ENCODE measurements around the gene PDZRN3. TPM values are rescaled to one million over a fixed set of nuclear protein-coding genes. Genes with fewer than 3 reads are reported as not detected.

Gene PDZRN3
- total RNA-seq, 1 experiment from 2014 or later: 12.5 TPM

DNA sequence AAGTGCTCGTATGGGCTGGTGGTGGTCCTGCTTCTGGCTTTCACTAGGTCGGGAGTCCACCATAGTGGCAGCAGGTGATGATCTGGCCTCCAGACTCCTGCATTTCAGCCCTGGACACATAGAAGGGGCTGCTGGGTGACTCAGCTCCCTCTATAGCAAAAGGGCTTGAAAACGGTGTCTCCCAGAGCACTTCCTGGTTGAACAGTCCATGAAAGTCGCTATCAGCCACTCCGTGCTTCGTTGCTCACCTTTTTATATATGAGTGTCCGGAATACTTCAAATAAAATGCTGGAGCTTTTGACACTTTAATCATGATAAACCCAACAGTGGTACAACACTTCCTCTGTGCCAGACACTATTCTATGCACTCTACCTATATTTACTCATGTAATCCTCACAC is 213.2 kb downstream of the PDZRN3 start:
- TF ChIP-seq, protein P1, sequence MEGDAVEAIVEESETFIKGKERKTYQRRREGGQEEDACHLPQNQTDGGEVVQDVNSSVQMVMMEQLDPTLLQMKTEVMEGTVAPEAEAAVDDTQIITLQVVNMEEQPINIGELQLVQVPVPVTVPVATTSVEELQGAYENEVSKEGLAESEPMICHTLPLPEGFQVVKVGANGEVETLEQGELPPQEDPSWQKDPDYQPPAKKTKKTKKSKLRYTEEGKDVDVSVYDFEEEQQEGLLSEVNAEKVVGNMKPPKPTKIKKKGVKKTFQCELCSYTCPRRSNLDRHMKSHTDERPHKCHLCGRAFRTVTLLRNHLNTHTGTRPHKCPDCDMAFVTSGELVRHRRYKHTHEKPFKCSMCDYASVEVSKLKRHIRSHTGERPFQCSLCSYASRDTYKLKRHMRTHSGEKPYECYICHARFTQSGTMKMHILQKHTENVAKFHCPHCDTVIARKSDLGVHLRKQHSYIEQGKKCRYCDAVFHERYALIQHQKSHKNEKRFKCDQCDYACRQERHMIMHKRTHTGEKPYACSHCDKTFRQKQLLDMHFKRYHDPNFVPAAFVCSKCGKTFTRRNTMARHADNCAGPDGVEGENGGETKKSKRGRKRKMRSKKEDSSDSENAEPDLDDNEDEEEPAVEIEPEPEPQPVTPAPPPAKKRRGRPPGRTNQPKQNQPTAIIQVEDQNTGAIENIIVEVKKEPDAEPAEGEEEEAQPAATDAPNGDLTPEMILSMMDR (IDR thresholded peaks at IDR 0.05; ENCODE audit: insufficient read depth in 1 of 2, low read depth in 1 of 2, low read length in 1 of 2, severe bottlenecking in 1 of 2, unreplicated experiment in 1 of 2): no peak
- H3K4me1 ChIP-seq: no peaks in the 10 kb centered on the region
- no peak overlapping the region for H3K27ac Mint-ChIP-seq (ENCODE audit: unreplicated experiment)
- no peaks in the 10 kb centered on the region for H3K36me3 Mint-ChIP-seq (ENCODE audit: insufficient read depth, unreplicated experiment)
- no peaks in the 10 kb centered on the region for H3K27me3 Mint-ChIP-seq (ENCODE audit: insufficient read depth, unreplicated experiment)
- no peaks in the 10 kb centered on the region for H3K36me3 ChIP-seq (ENCODE audit: control insufficient read depth, insufficient read depth, low read length)
- no peaks in the 10 kb centered on the region for H3K4me1 Mint-ChIP-seq (ENCODE audit: low read depth, unreplicated experiment)
- no peak overlapping the region for H3K4me3 ChIP-seq (ENCODE audit: low read depth, low read length)
- H3K27me3 ChIP-seq (replicated peaks; ENCODE audit: control insufficient read depth, insufficient read depth, low read length): no peaks in the 10 kb centered on the region
- intact Hi-C loops (cut with micrococcal nuclease; ENCODE audit: unreplicated experiment): no loop called here
- ChIA-PET CTCF (no interaction called here), POLR2A (no interaction called here)
- H3K9me3 ChIP-seq: no peaks in the 10 kb centered on the region
- no peaks in the 10 kb centered on the region for H3K9me3 Mint-ChIP-seq (ENCODE audit: unreplicated experiment)
- H3K4me3 Mint-ChIP-seq (ENCODE audit: unreplicated experiment): no peak overlapping the region
- DNase-seq: no peak
- BruUV-seq (replicated peaks): no TSS peak

DNA sequence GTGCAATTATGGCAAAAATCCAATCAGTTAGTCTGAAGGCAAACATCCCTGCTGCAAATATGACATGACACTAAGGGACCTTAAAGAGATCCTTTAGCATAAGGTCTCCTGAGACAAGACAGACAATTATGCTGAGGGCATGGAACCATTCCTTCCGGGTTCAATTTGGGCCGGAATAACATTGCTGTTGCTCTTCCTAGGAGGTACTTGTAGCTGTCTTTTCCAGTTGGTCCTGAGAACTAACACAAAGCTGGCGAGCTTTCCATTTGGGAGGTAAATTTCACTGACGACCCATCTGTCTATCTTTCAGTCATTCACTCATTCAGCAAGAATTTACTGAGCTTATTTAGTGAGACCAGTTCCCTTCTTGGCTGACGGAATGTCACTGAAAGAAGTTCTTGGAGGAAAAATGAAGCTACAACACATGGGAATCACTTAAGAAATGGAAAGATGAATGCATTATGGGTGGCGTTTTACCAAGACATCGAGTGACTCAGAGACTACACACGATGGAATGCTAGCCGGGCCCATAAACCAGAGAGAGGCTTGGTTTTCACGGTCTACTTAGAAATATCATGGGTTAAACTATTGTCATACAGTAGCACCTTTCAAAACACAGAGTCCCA is 215.5 kb downstream of the PDZRN3 start:
- no peaks in the 10 kb centered on the region for H3K4me1 Mint-ChIP-seq (ENCODE audit: low read depth, unreplicated experiment)
- no peak overlapping the region for H3K4me3 Mint-ChIP-seq (ENCODE audit: unreplicated experiment)
- no peaks in the 10 kb centered on the region for H3K36me3 ChIP-seq (ENCODE audit: control insufficient read depth, insufficient read depth, low read length)
- TF ChIP-seq, protein P1 (IDR thresholded peaks at IDR 0.05; ENCODE audit: insufficient read depth in 1 of 2, low read depth in 1 of 2, low read length in 1 of 2, severe bottlenecking in 1 of 2, unreplicated experiment in 1 of 2): no peak
- H3K27ac Mint-ChIP-seq (ENCODE audit: unreplicated experiment): no peak overlapping the region
- no peaks in the 10 kb centered on the region for H3K27me3 Mint-ChIP-seq (ENCODE audit: insufficient read depth, unreplicated experiment)
- no peaks in the 10 kb centered on the region for H3K4me1 ChIP-seq
- no TSS peak for BruUV-seq (replicated peaks)
- CTCF ChIA-PET: no interaction called here
- H3K36me3 Mint-ChIP-seq (ENCODE audit: insufficient read depth, unreplicated experiment): no peaks in the 10 kb centered on the region
- no peak overlapping the region for H3K4me3 ChIP-seq (ENCODE audit: low read depth, low read length)
- no peaks in the 10 kb centered on the region for H3K9me3 Mint-ChIP-seq (ENCODE audit: unreplicated experiment)
- no peaks in the 10 kb centered on the region for H3K27me3 ChIP-seq (replicated peaks; ENCODE audit: control insufficient read depth, insufficient read depth, low read length)
- POLR2A ChIA-PET: no interaction called here
- intact Hi-C loops (cut with micrococcal nuclease; ENCODE audit: unreplicated experiment): no loop called here
- no peak for DNase-seq
- H3K9me3 ChIP-seq: no peaks in the 10 kb centered on the region

DNA sequence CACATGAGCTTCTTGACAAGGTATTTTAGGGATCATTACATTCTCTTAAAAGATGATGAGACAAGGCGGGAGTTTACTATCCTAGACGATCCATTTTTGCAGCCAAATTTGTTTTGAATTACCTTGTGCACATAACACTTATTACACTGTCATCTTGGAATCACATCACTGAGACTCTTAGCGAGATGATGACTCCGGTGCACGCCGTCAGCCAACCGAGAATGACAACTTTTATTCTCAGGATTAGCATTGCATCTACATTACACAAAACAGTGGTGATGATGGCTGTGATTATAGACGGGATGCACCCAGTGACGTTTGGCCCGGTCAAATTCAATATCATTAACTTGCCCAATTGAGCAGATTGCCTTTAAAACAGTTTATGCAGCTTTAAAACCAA is 216.1 kb downstream of the PDZRN3 start:
- no peaks in the 10 kb centered on the region for H3K27me3 ChIP-seq (replicated peaks; ENCODE audit: control insufficient read depth, insufficient read depth, low read length)
- H3K4me1 ChIP-seq: no peaks in the 10 kb centered on the region
- H3K4me3 ChIP-seq (ENCODE audit: low read depth, low read length): no peak overlapping the region
- Mint-ChIP-seq H3K9me3 (ENCODE audit: unreplicated experiment) (no peaks in the 10 kb centered on the region), H3K4me3 (ENCODE audit: unreplicated experiment) (no peak overlapping the region), H3K36me3 (ENCODE audit: insufficient read depth, unreplicated experiment) (no peaks in the 10 kb centered on the region), H3K4me1 (ENCODE audit: low read depth, unreplicated experiment) (no peaks in the 10 kb centered on the region), H3K27ac (ENCODE audit: unreplicated experiment) (no peak overlapping the region), H3K27me3 (ENCODE audit: insufficient read depth, unreplicated experiment) (no peaks in the 10 kb centered on the region)
- intact Hi-C loops (cut with micrococcal nuclease; ENCODE audit: unreplicated experiment): no loop called here
- no peaks in the 10 kb centered on the region for H3K9me3 ChIP-seq
- H3K36me3 ChIP-seq (ENCODE audit: control insufficient read depth, insufficient read depth, low read length): no peaks in the 10 kb centered on the region
- no TSS peak for BruUV-seq (replicated peaks)
- POLR2A ChIA-PET: no interaction called here
- TF ChIP-seq, protein P1 (IDR thresholded peaks at IDR 0.05; ENCODE audit: insufficient read depth in 1 of 2, low read depth in 1 of 2, low read length in 1 of 2, severe bottlenecking in 1 of 2, unreplicated experiment in 1 of 2): no peak
- no peak for DNase-seq
- CTCF ChIA-PET: no interaction called here
